ENCODE measurements around the gene COL12A1. TPM values are rescaled to one million over a fixed set of nuclear protein-coding genes. Genes with fewer than 3 reads are reported as not detected.

Gene COL12A1
- total RNA-seq, 4 donors from 2014 or later = 42.2 to 132 (median 55.0) TPM

- 22 to 25% methylated on average over 10 of the region's 10 CpGs for WGBS, 2 donors
- peak in 1 of 2 donors; percentile 67 for DNase-seq (ENCODE audit: low spot score in 2 of 2)
- intact Hi-C loops (cut with DNase I; ENCODE audit: low total_unique reads) = no loop called here
- H3K4me3 ChIP-seq (ENCODE audit: low read depth, poor library complexity, severe bottlenecking) = no peak overlapping the region
- no peak for TF ChIP-seq POLR2A (IDR thresholded peaks at IDR 0.05)
- TF ChIP-seq, protein P1, sequence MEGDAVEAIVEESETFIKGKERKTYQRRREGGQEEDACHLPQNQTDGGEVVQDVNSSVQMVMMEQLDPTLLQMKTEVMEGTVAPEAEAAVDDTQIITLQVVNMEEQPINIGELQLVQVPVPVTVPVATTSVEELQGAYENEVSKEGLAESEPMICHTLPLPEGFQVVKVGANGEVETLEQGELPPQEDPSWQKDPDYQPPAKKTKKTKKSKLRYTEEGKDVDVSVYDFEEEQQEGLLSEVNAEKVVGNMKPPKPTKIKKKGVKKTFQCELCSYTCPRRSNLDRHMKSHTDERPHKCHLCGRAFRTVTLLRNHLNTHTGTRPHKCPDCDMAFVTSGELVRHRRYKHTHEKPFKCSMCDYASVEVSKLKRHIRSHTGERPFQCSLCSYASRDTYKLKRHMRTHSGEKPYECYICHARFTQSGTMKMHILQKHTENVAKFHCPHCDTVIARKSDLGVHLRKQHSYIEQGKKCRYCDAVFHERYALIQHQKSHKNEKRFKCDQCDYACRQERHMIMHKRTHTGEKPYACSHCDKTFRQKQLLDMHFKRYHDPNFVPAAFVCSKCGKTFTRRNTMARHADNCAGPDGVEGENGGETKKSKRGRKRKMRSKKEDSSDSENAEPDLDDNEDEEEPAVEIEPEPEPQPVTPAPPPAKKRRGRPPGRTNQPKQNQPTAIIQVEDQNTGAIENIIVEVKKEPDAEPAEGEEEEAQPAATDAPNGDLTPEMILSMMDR (IDR thresholded peaks at IDR 0.05) = peak in 1 of 3 donors; percentile 43
Observed at GRCh38 chr6:75210885-75211739, 5.3 kb upstream of the COL12A1 start.

- 33 to 35% methylated on average over 7 of the region's 7 CpGs for WGBS, 2 donors
- no peak for DNase-seq (ENCODE audit: low spot score in 2 of 2)
- intact Hi-C loops (cut with DNase I; ENCODE audit: low total_unique reads) = loop anchor here (5.0 to 10.0 kb wide), 3 partner anchors 794 to 1472 kb away; no protein-coding TSS in a partner anchor
- TF ChIP-seq POLR2A (IDR thresholded peaks at IDR 0.05) = no peak
- TF ChIP-seq, protein P1 (IDR thresholded peaks at IDR 0.05) = no peak
- H3K4me3 ChIP-seq (ENCODE audit: low read depth, poor library complexity, severe bottlenecking) = no peak overlapping the region
Observed at GRCh38 chr6:75209184-75209723, 3.4 kb upstream of the COL12A1 start.

DNA sequence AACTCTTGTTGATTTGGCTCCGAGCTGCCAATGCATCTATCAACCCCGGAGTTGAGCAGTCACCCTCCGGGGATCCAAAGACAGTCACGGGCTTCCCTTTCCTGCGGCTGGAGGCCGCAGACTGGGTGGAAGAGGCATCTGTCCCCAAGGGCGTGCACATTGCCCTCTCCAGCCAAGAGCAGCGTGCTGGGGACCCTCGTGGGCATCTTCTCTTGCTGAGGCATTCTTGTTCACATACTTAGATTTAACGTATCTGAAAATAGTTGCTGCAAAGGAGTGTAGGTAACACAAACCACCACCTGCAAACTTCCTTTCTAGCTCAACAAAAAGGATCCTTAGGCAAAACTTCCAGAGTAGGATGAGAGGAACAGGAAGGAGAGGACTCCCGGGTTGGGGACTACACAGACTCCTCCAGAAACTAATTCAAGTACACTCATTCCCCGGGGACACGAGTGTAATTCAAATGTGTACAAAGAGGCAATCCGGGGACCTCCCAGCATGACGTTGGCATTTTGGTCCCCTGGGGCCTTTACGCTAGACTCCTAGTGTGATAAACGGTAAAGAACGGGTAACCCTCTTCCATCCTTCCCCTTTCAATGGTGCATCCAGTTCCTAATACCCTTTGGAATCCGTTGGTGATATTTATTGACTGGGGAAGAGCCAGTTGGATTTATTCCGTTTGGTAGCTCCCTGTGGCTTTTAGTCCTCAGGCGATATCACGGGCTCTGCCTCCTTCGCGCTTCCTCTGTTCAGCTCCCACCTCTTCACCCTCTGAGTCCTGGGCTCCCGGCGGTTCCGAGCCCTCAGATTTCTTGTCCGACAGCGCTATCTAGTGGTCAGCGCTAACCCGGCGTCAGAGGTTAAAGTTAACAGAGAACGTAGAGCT, 2.7 kb upstream of the COL12A1 start:
- 7 to 13% methylated on average over 33 of the region's 33 CpGs for WGBS, 2 donors
- peak; percentile 86 to 98 for DNase-seq (ENCODE audit: low spot score in 2 of 2)
- H3K4me3 ChIP-seq (ENCODE audit: low read depth, poor library complexity, severe bottlenecking) = no peak overlapping the region
- intact Hi-C loops (cut with DNase I; ENCODE audit: low total_unique reads) = loop anchor here (5.0 to 10.0 kb wide), 3 partner anchors 794 to 1471 kb away; no protein-coding TSS in a partner anchor
- TF ChIP-seq POLR2A (IDR thresholded peaks at IDR 0.05) = no peak
- TF ChIP-seq, protein P1 (IDR thresholded peaks at IDR 0.05) = peak in 1 of 3 donors; percentile 69

GRCh38 chr6:75206576-75207342, 906 bp upstream of the COL12A1 start:
- peak in 1 of 2 donors; percentile 90 for DNase-seq (ENCODE audit: low spot score in 2 of 2)
- intact Hi-C loops (cut with DNase I; ENCODE audit: low total_unique reads) = loop anchor here (5.0 to 10.0 kb wide), 3 partner anchors 792 to 1469 kb away; no protein-coding TSS in a partner anchor
- TF ChIP-seq, protein P1 (IDR thresholded peaks at IDR 0.05) = no peak
- no peak for TF ChIP-seq POLR2A (IDR thresholded peaks at IDR 0.05)
- 31 to 38% methylated on average over 35 of the region's 35 CpGs for WGBS, 2 donors
- H3K4me3 ChIP-seq (ENCODE audit: low read depth, poor library complexity, severe bottlenecking) = no peak overlapping the region
